GF-D8 (cell line): ENCODE measurements around the gene ZFP36L1.

Experiments used
- DNase-seq: peaks from one replicate; lab custom pipeline; 2025; lab: John Stamatoyannopoulos, UW

Gene ZFP36L1

GRCh38 chr14:68816183-68816942 lies 23.5 kb upstream of the ZFP36L1 start:
- DNase-seq, result peak; percentile 41

GRCh38 chr14:68815298-68816182 lies 22.7 kb upstream of the ZFP36L1 start:
- no peak for DNase-seq

- no peak for DNase-seq
These were observed 21.9 kb upstream of the ZFP36L1 start for GRCh38 chr14:68814539-68815297.

GRCh38 chr14:68814238-68814538 lies 21.3 kb upstream of the ZFP36L1 start:
- no peak for DNase-seq

GRCh38 chr14:68813318-68813838 lies 20.5 kb upstream of the ZFP36L1 start:
- DNase-seq, result no peak

GRCh38 chr14:68811171-68811570 lies 18.3 kb upstream of the ZFP36L1 start:
- DNase-seq, result no peak

GRCh38 chr14:68810173-68811153 lies 17.6 kb upstream of the ZFP36L1 start:
- DNase-seq, result no peak

GRCh38 chr14:68809524-68809923 lies 16.7 kb upstream of the ZFP36L1 start:
- no peak for DNase-seq

- DNase-seq, result no peak
These were observed 16.0 kb upstream of the ZFP36L1 start for GRCh38 chr14:68808696-68809480.

- no peak for DNase-seq
These were observed 15.1 kb upstream of the ZFP36L1 start for GRCh38 chr14:68807987-68808386.

GRCh38 chr14:68807148-68807600 lies 14.3 kb upstream of the ZFP36L1 start:
- peak; percentile 26 for DNase-seq

GRCh38 chr14:68806526-68807147 lies 13.8 kb upstream of the ZFP36L1 start:
- no peak for DNase-seq

- DNase-seq, result no peak
These were observed 12.5 kb upstream of the ZFP36L1 start for GRCh38 chr14:68805414-68805813.

- no peak for DNase-seq
These were observed 8.8 kb upstream of the ZFP36L1 start for GRCh38 chr14:68801631-68802030.

- no peak for DNase-seq
These were observed 8.1 kb upstream of the ZFP36L1 start for GRCh38 chr14:68800953-68801352.

GRCh38 chr14:68800390-68800789 lies 7.5 kb upstream of the ZFP36L1 start:
- DNase-seq, result no peak

GRCh38 chr14:68798621-68799020 lies 5.8 kb upstream of the ZFP36L1 start:
- no peak for DNase-seq

- DNase-seq, result no peak
These were observed 4.3 kb upstream of the ZFP36L1 start for GRCh38 chr14:68797121-68797670.

- no peak for DNase-seq
These were observed 3.7 kb upstream of the ZFP36L1 start for GRCh38 chr14:68796418-68797101.
